SK-N-DZ (cell line): ENCODE measurements around the gene EIF5A2. TPM values are rescaled to one million over a fixed set of nuclear protein-coding genes. Genes with fewer than 3 reads are reported as not detected.
"Not testable (repeated sequence)": the region's sequence is repeated elsewhere in the genome, so short reads cannot be mapped to it uniquely, and the experiment has no call there.

Experiments
- DNase-seq: peaks from one replicate; pipeline ENCODE4 v3.0.0-alpha.2; 2015; ENCODE audit warnings: low spot score
- polyA plus RNA-seq, 2 experiments: library from polyadenylated mRNA; depleted of rRNA; stranded (reverse); fragments of >200 nt; gene quantifications; 2 replicates each; pipeline ENCODE4 v1.2.3, GENCODE V29; 2014

EIF5A2 gene
- 2.9 and 5.5 TPM in 2 replicates for polyA plus RNA-seq (2014; cell fraction: cytosol; rRNA removed)
- polyA plus RNA-seq (2014; cell fraction: nucleus; rRNA removed): 1.6 and 5.9 TPM in 2 replicates

GRCh38 chr3:170908235-170909116 lies at the start of gene EIF5A2:
TSS of gene EIF5A2 (minus strand) at chr3:170908637. CDS start at chr3:170907806, 831 bp downstream.
- DNase-seq: peak; percentile 97

GRCh38 chr3:170956647-170957046 lies 48.2 kb upstream of the EIF5A2 start:
- DNase-seq: no peak

DNA sequence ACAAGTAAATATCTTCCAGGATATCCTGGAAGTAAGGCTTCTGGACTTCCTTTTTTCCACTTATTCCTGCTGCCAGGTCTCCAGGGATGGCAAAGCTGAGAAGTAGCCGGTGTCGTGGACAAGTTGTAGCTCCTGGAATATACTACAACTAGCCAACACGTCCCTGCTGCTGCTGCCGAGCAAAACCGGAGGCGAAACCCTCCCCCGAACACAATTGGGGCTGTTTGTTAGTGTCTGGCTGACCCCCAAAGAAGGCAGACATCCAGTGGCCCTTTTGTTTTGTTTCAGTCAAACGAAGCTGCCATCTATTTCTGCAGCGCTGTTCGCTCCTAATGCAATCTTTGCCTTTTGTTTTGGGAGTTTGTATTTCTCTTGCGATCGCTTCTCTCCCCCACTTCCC lies 45.3 kb upstream of the EIF5A2 start:
- no peak for DNase-seq

- DNase-seq: peak; percentile 23
These were observed 44.8 kb upstream of the EIF5A2 start for GRCh38 chr3:170953229-170953628.

GRCh38 chr3:170949211-170949610 lies 40.8 kb upstream of the EIF5A2 start:
- no peak for DNase-seq

DNA sequence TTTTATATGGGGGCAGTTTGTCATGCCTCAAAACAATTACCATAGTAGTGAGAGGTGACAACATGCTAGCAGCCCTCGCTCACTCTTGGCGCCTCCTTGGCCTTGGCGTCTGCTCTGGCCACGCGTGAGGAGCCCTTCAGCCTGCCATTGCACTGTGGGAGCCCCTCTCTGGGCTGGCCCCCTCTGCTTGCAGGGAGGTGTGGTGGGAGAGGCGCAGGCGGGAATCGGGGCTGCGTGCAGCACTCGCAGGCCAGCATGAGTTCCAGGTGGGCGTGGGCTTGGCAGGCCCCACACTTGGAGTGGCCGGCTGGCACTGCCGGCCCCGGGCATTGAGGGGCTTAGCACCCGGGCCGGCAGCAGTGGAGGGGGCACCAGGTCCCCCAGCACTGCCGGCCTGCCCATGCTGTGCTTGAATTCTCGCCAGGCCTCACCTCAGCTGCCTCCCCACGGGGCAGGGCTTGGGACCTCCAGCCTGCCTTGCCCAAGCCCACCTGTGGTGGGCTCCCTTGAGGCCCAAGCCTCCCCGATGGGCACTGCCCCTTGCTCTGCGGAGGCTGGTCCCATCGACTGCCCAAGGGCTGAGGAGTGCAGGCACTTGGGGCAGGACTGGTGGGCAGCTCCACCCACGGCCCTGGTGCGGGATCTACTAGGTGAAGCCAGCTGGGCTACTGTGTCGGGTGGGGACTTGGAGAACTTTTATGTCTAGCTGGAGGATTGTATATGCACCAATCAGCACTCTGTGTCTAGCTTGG lies 38.8 kb upstream of the EIF5A2 start:
- DNase-seq: no peak

DNA sequence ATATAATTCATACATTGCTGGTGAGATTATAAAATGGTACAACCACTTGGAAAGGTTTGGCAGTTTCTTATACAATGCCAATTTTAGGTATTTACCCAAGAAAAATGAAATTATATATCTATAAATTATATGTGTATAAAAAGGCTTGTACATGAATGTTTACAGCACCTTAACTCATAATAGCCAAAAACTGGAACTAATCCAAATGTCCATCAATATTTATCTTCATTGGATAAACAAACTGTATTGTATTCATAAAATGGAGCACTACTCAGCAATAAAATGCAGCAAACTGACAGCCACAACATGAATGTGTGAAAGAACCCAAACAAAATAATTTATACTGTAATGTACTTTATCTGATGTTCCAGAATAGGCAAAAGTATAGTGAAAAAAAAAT lies 33.6 kb upstream of the EIF5A2 start:
- no peak for DNase-seq

- DNase-seq: no peak
These were observed 33.1 kb upstream of the EIF5A2 start for GRCh38 chr3:170941551-170941950.

DNA sequence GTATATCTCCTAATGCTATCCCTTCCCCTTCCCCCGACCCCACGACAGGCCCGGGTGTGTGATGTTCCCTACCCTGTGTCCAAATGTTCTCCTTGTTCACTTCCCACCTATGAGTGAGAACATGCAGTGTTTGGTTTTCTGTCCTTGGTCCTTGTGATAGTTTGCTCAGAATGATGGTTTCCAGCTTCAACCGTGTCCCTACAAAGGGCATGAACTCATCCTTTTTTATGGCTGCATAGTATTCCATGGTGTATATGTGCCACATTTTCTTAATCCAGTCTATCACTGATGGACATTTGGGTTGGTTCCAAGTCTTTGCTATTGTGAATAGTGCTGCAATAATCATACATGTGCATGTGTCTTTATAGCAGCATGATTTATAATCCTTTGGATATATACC lies 24.6 kb upstream of the EIF5A2 start:
- not testable (repeated sequence) for DNase-seq

DNA sequence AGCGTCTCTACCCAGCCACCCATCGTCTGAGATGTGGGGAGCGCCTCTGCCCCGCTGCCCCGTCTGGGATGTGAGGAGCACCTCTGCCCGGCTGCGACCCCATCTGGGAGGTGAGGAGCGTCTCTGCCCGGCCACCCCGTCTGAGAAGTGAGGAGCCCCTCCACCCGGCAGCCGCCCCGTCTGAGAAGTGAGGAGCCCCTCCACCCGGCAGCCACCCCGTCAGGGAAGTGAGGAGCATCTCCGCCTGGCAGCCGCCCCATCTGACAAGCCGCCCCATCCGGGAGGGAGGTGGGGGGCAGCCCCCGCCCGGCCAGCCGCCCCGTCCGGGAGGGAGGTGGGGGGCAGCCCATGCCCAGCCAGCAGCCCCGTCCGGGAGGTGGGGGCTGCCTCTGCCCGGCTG lies 15.1 kb upstream of the EIF5A2 start:
- not testable (repeated sequence) for DNase-seq

- DNase-seq: no peak
These were observed 10.3 kb upstream of the EIF5A2 start for GRCh38 chr3:170918715-170919114.

DNA sequence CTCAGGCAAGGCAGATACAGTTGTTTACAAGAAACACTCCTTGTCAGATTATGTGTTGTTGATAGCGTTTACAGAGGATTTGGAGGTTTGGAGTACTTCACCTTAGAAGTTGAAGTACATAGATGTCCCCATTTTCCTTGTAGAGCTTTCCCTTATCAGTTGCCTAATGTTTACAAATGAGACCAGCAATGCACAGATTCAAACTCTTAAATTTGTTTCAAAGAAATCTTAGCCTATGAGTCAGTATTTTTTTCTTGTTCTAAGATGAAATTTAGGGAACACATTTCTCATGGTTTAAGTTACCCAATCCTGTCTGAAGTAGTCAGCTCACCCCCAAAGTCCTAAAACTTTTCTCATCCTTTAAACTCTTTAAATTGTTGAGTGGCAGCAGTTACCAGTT lies 6.3 kb upstream of the EIF5A2 start:
- DNase-seq: no peak

DNA sequence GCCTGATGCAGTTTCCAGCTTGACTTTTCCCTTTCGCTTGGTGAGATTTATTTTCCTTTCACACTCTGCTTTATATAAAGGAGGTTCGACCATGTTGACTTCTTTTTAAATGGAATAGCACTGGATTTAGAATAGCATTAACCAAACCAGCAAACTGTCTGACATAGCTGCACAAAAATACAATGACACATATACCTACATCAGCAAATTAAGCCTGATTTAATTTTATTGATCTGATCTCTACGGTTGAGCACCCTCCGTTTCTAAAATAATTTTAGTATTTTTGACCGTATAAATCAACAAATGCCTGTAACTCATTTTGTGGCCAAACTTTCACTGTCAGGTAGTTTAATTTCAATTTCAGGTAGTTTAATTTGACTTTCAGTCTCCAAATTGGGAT lies 5.8 kb upstream of the EIF5A2 start:
- no peak for DNase-seq

DNA sequence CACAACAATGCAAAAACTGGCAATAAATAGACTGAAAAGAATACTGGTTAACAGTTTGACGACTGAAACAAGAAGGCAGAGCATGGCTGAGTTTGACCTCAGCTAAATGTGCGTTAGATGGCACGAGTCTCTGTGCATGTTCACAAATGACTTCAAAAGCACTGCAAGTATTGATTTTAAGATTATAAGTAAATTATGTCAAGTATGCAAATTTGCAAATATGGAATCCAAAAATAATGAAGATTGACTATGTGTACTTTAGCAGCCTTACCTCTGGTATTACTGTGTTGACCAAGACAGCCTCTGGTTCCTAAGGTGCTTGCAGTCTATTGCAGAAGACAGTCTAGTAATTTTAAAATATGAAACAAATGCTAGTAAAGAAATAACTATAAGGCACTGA lies 2.6 kb upstream of the EIF5A2 start:
- DNase-seq: no peak

GRCh38 chr3:170910542-170910941 lies 2.1 kb upstream of the EIF5A2 start:
- no peak for DNase-seq

GRCh38 chr3:170909129-170909903 lies 879 bp upstream of the EIF5A2 start:
- DNase-seq: no peak

DNA sequence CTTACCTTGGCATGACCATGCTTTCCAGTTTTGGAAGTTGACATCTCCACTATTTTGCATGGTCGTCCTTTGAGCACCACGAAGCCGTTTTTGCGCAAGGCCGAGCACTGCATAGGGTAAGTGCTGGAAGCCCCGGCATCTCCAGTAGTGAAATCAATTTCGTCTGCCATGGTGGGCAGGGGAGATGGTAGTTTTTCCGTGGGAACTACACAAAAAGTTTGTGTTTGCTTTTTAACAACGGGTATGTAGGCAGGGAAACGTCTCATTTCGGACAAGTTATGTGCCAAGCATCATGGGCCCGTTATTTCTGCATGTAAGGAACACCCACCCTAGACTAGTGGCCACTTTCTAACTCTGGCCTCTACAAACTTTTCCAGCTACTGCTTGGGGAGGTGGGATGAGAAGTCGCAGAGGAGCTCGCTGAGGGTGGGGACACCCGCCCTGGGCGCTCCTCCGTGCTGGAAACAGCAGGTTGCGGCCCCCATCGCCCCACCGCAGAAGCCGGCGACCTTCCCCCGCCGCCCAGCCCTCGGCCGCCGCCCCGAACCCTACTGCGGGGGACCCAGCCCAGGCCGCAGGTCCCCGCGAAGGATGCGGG lies 701 bp downstream of the EIF5A2 start:
- DNase-seq: peak; percentile 19

- DNase-seq: no peak
These were observed 2.6 kb downstream of the EIF5A2 start for GRCh38 chr3:170905862-170906261.

DNA sequence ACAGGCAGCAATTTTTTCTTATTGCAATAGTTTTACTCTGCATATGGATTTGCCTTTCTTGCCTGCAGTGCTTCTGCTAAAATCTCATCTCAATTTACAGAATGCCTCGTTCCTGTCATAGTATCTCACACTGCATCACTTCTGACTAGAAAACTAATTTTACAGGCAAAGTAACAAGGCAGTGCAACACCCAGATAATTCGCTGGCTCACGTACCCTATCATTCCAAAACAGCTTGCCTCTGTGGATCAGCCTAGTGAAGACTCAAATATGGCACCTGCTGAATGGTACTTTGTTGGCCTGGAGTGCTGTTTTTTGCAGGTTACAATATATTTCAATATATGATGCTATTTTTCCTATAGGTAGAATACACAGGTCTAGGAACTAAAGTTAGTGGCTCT lies 5.3 kb downstream of the EIF5A2 start:
- DNase-seq: no peak

GRCh38 chr3:170899455-170899854 lies 9.0 kb downstream of the EIF5A2 start:
- DNase-seq: no peak

GRCh38 chr3:170897978-170898377 lies 10.5 kb downstream of the EIF5A2 start:
- no peak for DNase-seq
